HCT116 (cell line): ENCODE results near the gene BMP2. TPM values are rescaled to one million over a fixed set of nuclear protein-coding genes. Genes with fewer than 3 reads are reported as not detected.

Experiments
- ATAC-seq: fragments of 200-7000 bp; cut with Tn5 transposase; 2 replicates; pipeline ENCODE4 v1.9.1; 2020; ENCODE audit warnings: mild to moderate bottlenecking, moderate library complexity
- BruUV-seq: library from RNA; stranded (reverse); fragments of 400-500 nt; replicated peaks from 2 replicates; lab custom pipeline; 2021; lab: Mats Ljungman, UMichigan
- CTCF ChIA-PET: fragments of 300-600 bp; sonication (Branson Sonifier 250); formaldehyde crosslinking; loops from one replicate; lab custom pipeline; 2021; ENCODE audit warnings: antibody characterized with exemption; lab: Charles Lee
- POLR2A ChIA-PET: fragments of 300-600, 350-600 bp; sonication (Branson Sonifier 250); formaldehyde crosslinking; loops from one replicate; lab custom pipeline; 2021; ENCODE audit warnings: antibody characterized with exemption; lab: Charles Lee
- RAD21 ChIA-PET, 2 experiments: fragments of 300-600 bp; sonication (Branson Sonifier 250); formaldehyde crosslinking; loops; one replicate each; lab custom pipeline; 2023; ENCODE audit warnings: low total read pairs in 2 of 2; ENCODE audit not compliant: uncharacterized antibody in 2 of 2, unreplicated experiment in 2 of 2, low non-redundant PET in 1 of 2; lab: Charles Lee
- DNase-seq: peaks from one replicate; pipeline ENCODE4 v3.0.0-alpha.2; 2010; ENCODE audit warnings: low read depth, low spot score
- H2AFZ ChIP-seq: fragments of 200-600 bp; shearing (Covaris generic), sonication (generic); 2 replicates; pipeline ENCODE4 v1.6.1; 2017; ENCODE audit warnings: low read depth, mixed run types, mixed read lengths, antibody characterized with exemption, low read length; ENCODE audit not compliant: poor library complexity, severe bottlenecking
- H3K27ac ChIP-seq: 2 replicates; pipeline ENCODE4 v1.5.1; 2012; ENCODE audit warnings: low read depth, low read length
- H3K27me3 ChIP-seq: fragments of 200-600 bp; sonication (generic); 2 replicates; pipeline ENCODE4 v1.6.1; 2016; ENCODE audit warnings: mixed run types, low read length, mixed read lengths; ENCODE audit not compliant: insufficient read depth
- H3K36me3 ChIP-seq, 2 experiments: fragments of 200-500 bp in 1 of 2; fragments of 200-600 bp in 1 of 2; sonication (Bioruptor generic) in 1 of 2; sonication (generic) in 1 of 2; 2 replicates each; pipeline versions ENCODE4 v1.5.1 to v1.6.1; 2014 to 2016; ENCODE audit warnings: low read length in 2 of 2, inconsistent platforms in 1 of 2, mixed read lengths in 1 of 2, mixed run types in 1 of 2; ENCODE audit not compliant: insufficient read depth in 2 of 2, control insufficient read depth in 1 of 2
- H3K4me1 ChIP-seq, 2 experiments: fragments of 200-600 bp in 1 of 2; sonication (generic) in 1 of 2; 2 replicates each; pipeline versions ENCODE4 v1.5.1 to v1.6.1; 2012 to 2017; ENCODE audit warnings: low read length in 2 of 2, inconsistent platforms in 1 of 2, mild to moderate bottlenecking in 1 of 2, mixed read lengths in 1 of 2, mixed run types in 1 of 2, moderate library complexity in 1 of 2; ENCODE audit not compliant: insufficient read depth in 2 of 2, control insufficient read depth in 1 of 2
- H3K4me2 ChIP-seq: fragments of 200-600 bp; sonication (generic); 2 replicates; pipeline ENCODE4 v1.6.1; 2017; ENCODE audit warnings: mixed run types, low read length, mixed read lengths
- H3K4me3 ChIP-seq, 2 experiments: fragments of 200-600 bp in 1 of 2; sonication (generic) in 1 of 2; replicated peaks in 1 of 2; 2 replicates each; pipeline ENCODE4 v1.5.1; 2011 to 2016; ENCODE audit warnings: low read length in 2 of 2, control low read depth in 1 of 2, low read depth in 1 of 2, mild to moderate bottlenecking in 1 of 2, mixed read lengths in 1 of 2, mixed run types in 1 of 2
- H3K79me2 ChIP-seq: fragments of 200-600 bp; sonication (generic); 2 replicates; pipeline ENCODE4 v1.6.1; 2017; ENCODE audit warnings: mild to moderate bottlenecking, mixed run types, low read length, moderate library complexity, mixed read lengths; ENCODE audit not compliant: insufficient read depth
- H3K9ac ChIP-seq: fragments of 200-600 bp; sonication (generic); 2 replicates; pipeline ENCODE4 v1.6.1; 2016; ENCODE audit warnings: low read length, mixed read lengths
- H3K9me2 ChIP-seq: fragments of 200-600 bp; sonication (generic), shearing (Covaris generic); 2 replicates; pipeline ENCODE4 v1.6.1; 2017; ENCODE audit warnings: mixed run types, mild to moderate bottlenecking, moderate library complexity; ENCODE audit not compliant: insufficient read depth
- H3K9me3 ChIP-seq, 2 experiments: fragments of 200-500 bp in 1 of 2; fragments of 200-600 bp in 1 of 2; sonication (Bioruptor generic) in 1 of 2; sonication (generic) in 1 of 2; 2 replicates each; pipeline ENCODE4 v1.6.1; 2014 to 2017; ENCODE audit warnings: low read length in 2 of 2, mixed read lengths in 2 of 2, inconsistent platforms in 1 of 2, low read depth in 1 of 2, mild to moderate bottlenecking in 1 of 2, mixed run types in 1 of 2, moderate library complexity in 1 of 2; ENCODE audit not compliant: control insufficient read depth in 1 of 2, insufficient read depth in 1 of 2
- H4K20me1 ChIP-seq: fragments of 200-600 bp; sonication (generic), shearing (Covaris generic); 2 replicates; pipeline ENCODE4 v1.6.1; 2017; ENCODE audit warnings: mixed run types, mild to moderate bottlenecking, moderate library complexity; ENCODE audit not compliant: insufficient read depth
- ATF3 ChIP-seq: IDR thresholded peaks from 2 replicates; pipeline ENCODE4 v1.6.1; 2012
- CBX3 ChIP-seq: IDR thresholded peaks from 2 replicates; pipeline ENCODE4 v1.6.1; 2012; ENCODE audit warnings: low read depth
- CTCF ChIP-seq, 3 experiments: fragments of 200-600 bp in 1 of 3; sonication (generic) in 1 of 3; IDR thresholded peaks in 2 of 3; conservative IDR thresholded peaks in 1 of 3; 2 replicates each; pipeline ENCODE4 v1.5.1; 2012 to 2017; ENCODE audit warnings: low read depth in 2 of 3, low read length in 2 of 3, antibody characterized with exemption in 1 of 3, borderline replicate concordance in 1 of 3, control low read depth in 1 of 3, mild to moderate bottlenecking in 1 of 3, mixed read lengths in 1 of 3, mixed run types in 1 of 3, moderate library complexity in 1 of 3; ENCODE audit not compliant: insufficient read depth in 1 of 3
- EGR1 ChIP-seq: IDR thresholded peaks from 2 replicates; pipeline ENCODE4 v1.6.1; 2012; ENCODE audit warnings: low read depth
- EZH2 ChIP-seq: fragments of 200-600 bp; sonication (generic); IDR thresholded peaks from 2 replicates; pipeline ENCODE4 v1.6.1; 2017; ENCODE audit warnings: antibody characterized with exemption, mixed run types
- EZH2phosphoT487 ChIP-seq: fragments of 200-600 bp; IDR thresholded peaks from 2 replicates; pipeline ENCODE4 v1.6.1; 2018; ENCODE audit warnings: antibody characterized with exemption, borderline replicate concordance
- MAX ChIP-seq: IDR thresholded peaks from 2 replicates; pipeline ENCODE4 v1.6.1; 2012
- RAD21 ChIP-seq: IDR thresholded peaks from 2 replicates; pipeline ENCODE4 v1.6.1; 2012; ENCODE audit warnings: low read depth, mild to moderate bottlenecking
- REST ChIP-seq: IDR thresholded peaks from 2 replicates; pipeline ENCODE4 v1.6.1; 2012; ENCODE audit warnings: low read depth
- SP1 ChIP-seq: IDR thresholded peaks from 2 replicates; pipeline ENCODE4 v1.6.1; 2012; ENCODE audit warnings: low read depth
- SRF ChIP-seq: IDR thresholded peaks from 2 replicates; pipeline ENCODE4 v1.6.1; 2012; ENCODE audit warnings: low read depth
- TCF7L2 ChIP-seq: IDR thresholded peaks from 2 replicates; pipeline ENCODE4 v1.7.0; 2011; ENCODE audit warnings: borderline replicate concordance, inconsistent platforms; ENCODE audit not compliant: insufficient read depth, insufficient read length; ENCODE audit errors: extremely low read depth
- ZBTB33 ChIP-seq: IDR thresholded peaks from 2 replicates; pipeline ENCODE4 v1.6.1; 2011; ENCODE audit warnings: mild to moderate bottlenecking, low read length, moderate library complexity; ENCODE audit not compliant: insufficient replicate concordance; ENCODE audit errors: extremely low read depth
- ZFX ChIP-seq: fragments of 450-650 bp; IDR thresholded peaks from 2 replicates; pipeline ENCODE4 v1.6.1; 2017
- intact Hi-C: fragments of 100-400 bp; cut with micrococcal nuclease; formaldehyde crosslinking; loops from 2 replicates; pipeline ENCODE4 v1.10.0; 2022
- total RNA-seq: library from RNA; stranded (reverse); gene quantifications from one replicate; pipeline ENCODE4 v1.2.1, GENCODE V29; 2021; ENCODE audit not compliant: unreplicated experiment

The BMP2 gene
- total RNA-seq, 1 experiment from 2014 or later = 0.15 TPM

- H2AFZ ChIP-seq = no peak overlapping the region
Measured at GRCh38 chr20:6766433-6766832, 1.1 kb upstream of the BMP2 start.

More at GRCh38 chr20:6766433-6766832, 1.1 kb upstream of the BMP2 start:
- H3K4me1 ChIP-seq = no peaks in the 10 kb centered on the region
- intact Hi-C loops = loop anchor here (5.0 to 10.0 kb wide), 5 partner anchors 611 to 1958 kb away; no protein-coding TSS in a partner anchor
- TF ChIP-seq EGR1 (no peak), CTCF (IDR thresholded peaks at IDR 0.05 in 2 of 3, conservative IDR thresholded peaks at IDR 0.05 in 1 of 3; ENCODE audit: borderline replicate concordance in 1 of 3, insufficient read depth in 1 of 3, low read depth in 2 of 3, low read length in 2 of 3) (no peak), EZH2 (no peak), SP1 (no peak), RAD21 (no peak), ATF3 (no peak), SRF (no peak), TCF7L2 (no peak), REST (no peak), ZBTB33 (no peak), EZH2phosphoT487 (no peak), CBX3 (no peak), MAX (no peak), ZFX (no peak)
- no TSS peak for BruUV-seq
- ChIA-PET POLR2A (no interaction called here), CTCF (interaction anchor here (1.3 to 1.4 kb wide), 2 partner anchors 148 to 519 kb away, joined by 3 to 4 read pairs; no protein-coding TSS in a partner anchor), RAD21 (no interaction called here)
- no peak overlapping the region for H3K27ac ChIP-seq
- H3K9me2 ChIP-seq = no peaks in the 10 kb centered on the region
- H3K4me2 ChIP-seq = no peak overlapping the region
- H3K27me3 ChIP-seq = no peaks in the 10 kb centered on the region
- no peaks in the 10 kb centered on the region for H3K79me2 ChIP-seq
- no peak overlapping the region for H3K9ac ChIP-seq
- no peaks in the 10 kb centered on the region for H4K20me1 ChIP-seq
- H3K4me3 ChIP-seq = no peak overlapping the region
- no peaks in the 10 kb centered on the region for H3K36me3 ChIP-seq
- ATAC-seq (no peak), DNase-seq (no peak)
- no peaks in the 10 kb centered on the region; a peak in 1 of 4 replicates for H3K9me3 ChIP-seq
